ENCODE data around the gene CSNK1D. TPM values are rescaled to one million over a fixed set of nuclear protein-coding genes. Genes with fewer than 3 reads are reported as not detected.

Gene CSNK1D
- polyA plus RNA-seq, 6 donors from 2014 or later: 27.7 to 78.6 (median 63.4) TPM

DNA sequence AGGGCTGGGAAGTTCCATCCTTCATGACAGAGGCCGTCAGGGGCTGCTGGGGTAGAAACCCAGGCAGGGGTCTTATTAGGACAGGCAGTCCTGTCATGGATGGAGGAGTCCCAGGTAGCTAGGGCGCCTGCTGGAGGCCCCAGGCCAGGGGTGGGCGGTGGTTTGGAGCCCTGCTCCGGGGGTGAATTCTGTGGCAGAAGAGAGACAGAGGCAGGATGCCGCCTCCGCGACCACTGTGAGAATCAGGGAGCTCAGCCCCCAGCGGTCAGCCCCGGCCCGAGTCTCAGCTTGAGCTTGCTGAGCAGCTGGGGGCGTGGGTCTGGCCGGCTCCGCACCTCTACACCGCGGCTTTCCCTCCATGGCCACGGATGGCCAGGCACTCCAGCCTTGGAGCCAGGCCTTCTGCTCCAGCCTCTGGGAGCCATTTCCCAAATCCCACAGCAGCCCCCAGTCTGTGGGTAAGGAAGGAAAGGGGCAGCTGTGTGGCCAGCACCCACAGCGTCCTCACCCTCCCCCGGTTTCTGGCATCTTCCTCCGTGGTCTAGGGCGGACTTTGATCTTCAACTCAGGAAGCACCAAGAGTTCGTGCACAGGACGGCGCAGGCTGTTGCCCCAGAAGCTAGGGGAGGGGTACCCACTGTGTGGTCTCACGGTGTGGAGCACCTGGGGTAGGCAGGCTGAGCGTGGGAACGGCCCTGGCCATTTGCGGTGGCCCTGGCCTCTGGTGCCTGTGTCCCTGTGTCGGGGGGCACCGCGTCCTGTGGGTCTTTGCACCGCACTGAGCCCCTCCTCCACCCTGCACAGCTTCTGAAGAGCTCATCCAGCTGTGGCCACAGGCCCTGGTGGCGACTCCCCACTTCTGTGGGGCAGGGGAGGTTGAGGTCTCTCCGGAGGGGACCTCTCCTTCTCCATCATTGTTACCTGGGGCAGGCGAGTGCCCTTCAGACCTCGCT is 29.8 kb upstream of the CSNK1D start:
- Mint-ChIP-seq H3K27me3 (peaks cover 0 to 4% (median 0%) of the 10 kb centered on the region in 3 donors), H3K4me1 (peaks cover 32 to 54% (median 41%) of the 10 kb centered on the region in 3 donors), H3K27ac (no peak overlapping the region), H3K4me3 (peak overlapping the region in 1 of 8 donors; percentile 9), H3K9me3 (no peaks in the 10 kb centered on the region), H3K36me3 (no peaks in the 10 kb centered on the region)
- no peak for ATAC-seq (ENCODE audit: low read depth in 2 of 2)
- DNase-seq: no peak

GRCh38 chr17:82302568-82302963 is 29.1 kb upstream of the CSNK1D start:
- Mint-ChIP-seq H3K27ac (peak overlapping the region in 1 of 6 donors; percentile 100), H3K27me3 (no peaks in the 10 kb centered on the region), H3K36me3 (no peaks in the 10 kb centered on the region), H3K4me1 (peaks cover 38 to 61% (median 48%) of the 10 kb centered on the region in 3 donors), H3K9me3 (no peaks in the 10 kb centered on the region), H3K4me3 (peak overlapping the region in 5 of 8 donors; percentile 31 to 76 (median 66))
- ATAC-seq (ENCODE audit: low read depth in 2 of 2) (no peak), DNase-seq (no peak)

DNA sequence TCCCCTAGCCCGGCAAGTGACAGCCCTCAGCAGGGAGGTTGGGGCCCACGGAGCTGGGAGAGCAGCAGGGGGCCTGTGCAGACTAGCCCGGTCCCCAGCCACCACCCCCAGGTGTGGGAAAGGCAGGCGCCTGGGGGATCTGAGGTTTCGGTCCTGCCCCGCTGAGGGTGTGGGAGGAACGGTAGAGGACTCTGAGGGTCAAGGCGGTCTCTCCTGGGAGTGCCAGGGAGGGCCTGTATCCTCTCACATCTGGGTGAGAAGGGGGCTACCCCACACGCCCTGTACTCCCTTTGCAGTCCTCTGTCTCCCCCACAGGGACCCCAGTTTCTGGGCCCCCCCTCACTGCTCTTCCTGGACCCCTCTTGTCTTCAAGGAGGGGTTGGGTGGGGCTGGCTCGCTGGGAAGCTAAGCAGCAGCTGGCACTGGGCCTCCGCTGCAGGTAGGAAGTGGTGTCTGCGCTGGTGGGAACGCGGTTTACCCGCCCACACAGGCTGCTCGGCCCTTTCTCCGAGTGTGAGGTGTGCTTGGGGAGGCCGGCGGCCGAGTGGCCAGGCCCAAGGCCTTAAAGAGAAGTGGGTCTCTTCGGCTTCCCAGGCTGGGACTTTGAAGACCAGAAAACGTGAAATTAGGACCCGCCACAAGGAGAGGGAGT is 28.5 kb upstream of the CSNK1D start:
- H3K27me3 Mint-ChIP-seq: no peaks in the 10 kb centered on the region
- H3K36me3 Mint-ChIP-seq: no peaks in the 10 kb centered on the region
- no peak for ATAC-seq (ENCODE audit: low read depth in 2 of 2)
- H3K9me3 Mint-ChIP-seq: no peaks in the 10 kb centered on the region
- peak overlapping the region in 5 of 6 donors; percentile 49 to 100 (median 81) for H3K27ac Mint-ChIP-seq
- peak; percentile 50 for DNase-seq
- H3K4me1 Mint-ChIP-seq: peaks cover 42 to 66% (median 53%) of the 10 kb centered on the region in 3 donors
- H3K4me3 Mint-ChIP-seq: peak overlapping the region; percentile 31 to 76 (median 62)

DNA sequence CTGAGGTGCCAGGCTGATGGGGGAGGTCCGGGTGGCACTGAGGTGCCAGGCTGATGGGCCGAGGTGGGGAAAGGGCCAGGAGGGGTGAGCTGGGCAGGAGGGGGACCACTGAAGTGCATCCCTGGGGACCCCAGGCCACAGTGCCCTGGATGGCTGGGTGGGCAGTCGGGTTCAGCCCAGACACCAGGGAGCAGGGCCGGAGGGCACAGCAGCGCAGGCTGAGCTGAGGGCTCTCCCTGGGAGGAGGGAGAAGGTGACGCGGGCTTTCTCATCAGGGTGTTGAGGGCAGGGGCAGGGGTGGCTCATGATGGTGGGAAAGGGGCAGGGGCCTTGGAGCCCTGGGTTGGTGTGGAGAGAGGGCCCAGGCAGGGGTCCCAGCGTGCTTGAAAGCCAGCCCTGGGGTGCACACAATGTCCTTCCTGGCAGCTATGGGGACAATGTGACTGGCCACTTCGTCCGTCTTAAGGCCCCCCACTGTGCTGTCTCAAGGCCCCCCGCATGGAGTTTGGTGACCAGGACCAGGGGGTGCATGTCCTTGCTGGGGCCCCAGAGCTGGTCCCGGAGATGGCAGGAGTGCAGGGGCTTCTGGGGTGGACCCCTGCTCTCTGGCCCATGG is 27.9 kb upstream of the CSNK1D start:
- no peaks in the 10 kb centered on the region for H3K27me3 Mint-ChIP-seq
- H3K36me3 Mint-ChIP-seq: no peaks in the 10 kb centered on the region
- no peak for ATAC-seq (ENCODE audit: low read depth in 2 of 2)
- no peak for DNase-seq
- no peaks in the 10 kb centered on the region for H3K9me3 Mint-ChIP-seq
- H3K4me1 Mint-ChIP-seq: peaks cover 49 to 72% (median 60%) of the 10 kb centered on the region in 3 donors
- peak overlapping the region; percentile 49 to 100 (median 94) for H3K27ac Mint-ChIP-seq
- H3K4me3 Mint-ChIP-seq: peak overlapping the region in 7 of 8 donors; percentile 15 to 76 (median 51)

- H3K4me3 Mint-ChIP-seq: peak overlapping the region; percentile 15 to 76 (median 60)
- peak; percentile 65 for DNase-seq
- H3K36me3 Mint-ChIP-seq: no peaks in the 10 kb centered on the region
- H3K27ac Mint-ChIP-seq: peak overlapping the region; percentile 87 to 100 (median 100)
- H3K4me1 Mint-ChIP-seq: peaks cover 49 to 72% (median 61%) of the 10 kb centered on the region in 3 donors
- no peak for ATAC-seq (ENCODE audit: low read depth in 2 of 2)
- H3K9me3 Mint-ChIP-seq: no peaks in the 10 kb centered on the region
- no peaks in the 10 kb centered on the region for H3K27me3 Mint-ChIP-seq
Measured at GRCh38 chr17:82300707-82301270, 27.3 kb upstream of the CSNK1D start.

GRCh38 chr17:82300228-82300627 is 26.7 kb upstream of the CSNK1D start:
- ATAC-seq (ENCODE audit: low read depth in 2 of 2) (no peak), DNase-seq (no peak)
- peak overlapping the region; percentile 87 to 100 (median 100) for H3K27ac Mint-ChIP-seq
- no peaks in the 10 kb centered on the region for H3K27me3 Mint-ChIP-seq
- peaks cover 49 to 77% (median 60%) of the 10 kb centered on the region in 3 donors for H3K4me1 Mint-ChIP-seq
- no peaks in the 10 kb centered on the region for H3K9me3 Mint-ChIP-seq
- H3K4me3 Mint-ChIP-seq: peak overlapping the region in 6 of 8 donors; percentile 36 to 84 (median 65)
- no peaks in the 10 kb centered on the region for H3K36me3 Mint-ChIP-seq

- peak overlapping the region; percentile 100 for H3K27ac Mint-ChIP-seq
- ATAC-seq (ENCODE audit: low read depth in 2 of 2) (no peak), DNase-seq (no peak)
- no peaks in the 10 kb centered on the region for H3K27me3 Mint-ChIP-seq
- H3K4me3 Mint-ChIP-seq: peak overlapping the region in 7 of 8 donors; percentile 47 to 96 (median 75)
- H3K36me3 Mint-ChIP-seq: no peaks in the 10 kb centered on the region
- H3K9me3 Mint-ChIP-seq: no peaks in the 10 kb centered on the region
- peaks cover 53 to 85% (median 60%) of the 10 kb centered on the region in 3 donors for H3K4me1 Mint-ChIP-seq
Measured at GRCh38 chr17:82299452-82299851, 26.0 kb upstream of the CSNK1D start.

- Mint-ChIP-seq H3K36me3 (no peaks in the 10 kb centered on the region), H3K9me3 (no peaks in the 10 kb centered on the region), H3K4me1 (peaks cover 54 to 91% (median 65%) of the 10 kb centered on the region in 3 donors), H3K27me3 (no peaks in the 10 kb centered on the region), H3K27ac (peak overlapping the region; percentile 100), H3K4me3 (peak overlapping the region; percentile 89 to 99 (median 96))
- ATAC-seq (ENCODE audit: low read depth in 2 of 2) (peak; percentile 21 to 22), DNase-seq (no peak)
Measured at GRCh38 chr17:82298538-82299421, 25.3 kb upstream of the CSNK1D start.

- peak overlapping the region; percentile 89 to 99 (median 96) for H3K4me3 Mint-ChIP-seq
- DNase-seq: peak; percentile 98
- peak; percentile 81 to 83 for ATAC-seq (ENCODE audit: low read depth in 2 of 2)
- H3K36me3 Mint-ChIP-seq: no peaks in the 10 kb centered on the region
- no peaks in the 10 kb centered on the region for H3K9me3 Mint-ChIP-seq
- peaks cover 49 to 86% (median 66%) of the 10 kb centered on the region in 3 donors for H3K4me1 Mint-ChIP-seq
- no peaks in the 10 kb centered on the region for H3K27me3 Mint-ChIP-seq
- H3K27ac Mint-ChIP-seq: peak overlapping the region; percentile 100
Measured at GRCh38 chr17:82297714-82298537, 24.4 kb upstream of the CSNK1D start.

GRCh38 chr17:82297280-82297713 is 23.8 kb upstream of the CSNK1D start:
- H3K36me3 Mint-ChIP-seq: no peaks in the 10 kb centered on the region
- H3K4me1 Mint-ChIP-seq: peaks cover 46 to 82% (median 69%) of the 10 kb centered on the region in 3 donors
- no peaks in the 10 kb centered on the region for H3K27me3 Mint-ChIP-seq
- H3K9me3 Mint-ChIP-seq: no peaks in the 10 kb centered on the region
- ATAC-seq (ENCODE audit: low read depth in 2 of 2) (peak; percentile 18 to 32), DNase-seq (peak; percentile 89)
- H3K4me3 Mint-ChIP-seq: peak overlapping the region; percentile 89 to 99 (median 96)
- H3K27ac Mint-ChIP-seq: peak overlapping the region; percentile 100

DNA sequence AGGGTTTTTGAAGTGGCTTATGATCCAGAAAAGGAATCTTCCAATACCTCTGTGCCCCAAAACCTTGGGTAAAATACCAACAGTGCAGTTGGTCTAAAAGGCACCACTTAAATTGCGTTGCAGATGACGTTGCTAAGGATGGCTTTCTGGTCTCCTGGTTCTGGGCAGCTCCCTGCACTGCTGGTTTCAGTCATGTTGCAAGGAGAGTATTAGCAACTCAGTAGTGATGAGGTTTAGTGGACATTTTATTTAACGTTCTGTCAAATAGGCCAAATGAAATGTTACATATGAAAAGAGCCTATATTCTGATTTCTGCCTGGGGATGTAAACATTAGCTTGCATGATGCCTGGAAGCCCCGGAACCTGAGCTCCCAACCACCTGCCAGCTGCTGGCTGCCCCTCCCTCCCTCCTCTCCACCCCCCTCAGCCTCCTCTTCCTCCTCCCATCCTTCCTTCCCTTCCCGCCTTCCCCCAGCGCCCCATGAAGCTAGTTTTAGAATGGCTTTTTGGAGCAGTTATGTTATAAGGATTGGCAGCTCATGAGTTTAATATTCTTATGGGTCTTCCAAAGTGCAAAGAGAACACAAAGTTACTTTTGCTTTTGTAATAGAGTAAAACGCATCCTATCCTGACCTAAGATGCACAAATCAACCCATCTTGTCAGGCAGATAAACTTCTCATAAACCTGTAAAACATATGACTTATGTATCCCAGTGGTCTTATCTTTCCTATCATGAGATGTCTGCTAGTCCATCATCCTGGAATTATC is 23.2 kb upstream of the CSNK1D start:
- Mint-ChIP-seq H3K4me1 (peaks cover 43 to 77% (median 68%) of the 10 kb centered on the region in 3 donors), H3K27ac (peak overlapping the region; percentile 100), H3K4me3 (peak overlapping the region; percentile 89 to 99 (median 96)), H3K9me3 (no peaks in the 10 kb centered on the region), H3K36me3 (no peaks in the 10 kb centered on the region), H3K27me3 (no peaks in the 10 kb centered on the region)
- DNase-seq: no peak
- no peak for ATAC-seq (ENCODE audit: low read depth in 2 of 2)

Data from naive B cell (primary cell).